OCI-LY7 (cell line): ENCODE measurements around the gene GOLGA6B.
"Not testable (repeated sequence)": the region's sequence is repeated elsewhere in the genome, so short reads cannot be mapped to it uniquely, and the experiment has no call there.

Experiments used
- CTCF ChIP-seq: fragments of 200-600 bp; sonication (generic); conservative IDR thresholded peaks from 2 replicates; pipeline ENCODE4 v1.5.1; 2014; ENCODE audit warnings: mild to moderate bottlenecking, antibody characterized with exemption, low read length, moderate library complexity, mixed read lengths
- EZH2phosphoT487 ChIP-seq: fragments of 200-600 bp; sonication (generic); IDR thresholded peaks from 2 replicates; pipeline ENCODE4 v1.6.1; 2018; ENCODE audit warnings: low read depth, borderline replicate concordance, mild to moderate bottlenecking, mixed run types, antibody characterized with exemption, low read length, moderate library complexity, mixed read lengths

- TF ChIP-seq CTCF, EZH2phosphoT487: not testable (repeated sequence)
Measured at GRCh38 chr15:72639759-72640483, 14.6 kb upstream of the GOLGA6B start.
